H9 (cell line): ENCODE data around the gene FN3KRP. TPM values are rescaled to one million over a fixed set of nuclear protein-coding genes. Genes with fewer than 3 reads are reported as not detected.

Experiments used
- DNase-seq: peaks from one replicate; pipeline ENCODE4 v3.0.0-alpha.2; 2017
- H2AFZ ChIP-seq: one replicate; pipeline ENCODE4 v1.6.1; 2013; ENCODE audit warnings: mild to moderate bottlenecking, low read length, control low read depth, moderate library complexity
- H2AK5ac ChIP-seq: 2 replicates; pipeline ENCODE4 v1.6.1; 2013; ENCODE audit warnings: low read length, control low read depth, mixed read lengths; ENCODE audit not compliant: insufficient read length
- H2BK120ac ChIP-seq: one replicate; pipeline ENCODE4 v1.6.1; 2013; ENCODE audit warnings: low read depth, mild to moderate bottlenecking, low read length, control low read depth, inconsistent platforms; ENCODE audit not compliant: poor library complexity, severe bottlenecking
- H2BK12ac ChIP-seq: 2 replicates; pipeline ENCODE4 v1.6.1; 2013; ENCODE audit warnings: low read length, control low read depth, mixed read lengths, low read depth; ENCODE audit not compliant: insufficient read length
- H2BK15ac ChIP-seq: 2 replicates; pipeline ENCODE4 v1.6.1; 2013; ENCODE audit warnings: low read depth, low read length, control low read depth
- H2BK20ac ChIP-seq: one replicate; pipeline ENCODE4 v1.6.1; 2013; ENCODE audit warnings: low read depth, mild to moderate bottlenecking, low read length, control low read depth, inconsistent platforms; ENCODE audit not compliant: poor library complexity, severe bottlenecking
- H2BK5ac ChIP-seq: 2 replicates; pipeline ENCODE4 v1.6.1; 2013; ENCODE audit warnings: low read length, control low read depth, mixed read lengths; ENCODE audit not compliant: insufficient read length
- H3K14ac ChIP-seq: 2 replicates; pipeline ENCODE4 v1.6.1; 2013; ENCODE audit warnings: low read length, control low read depth; ENCODE audit not compliant: insufficient read depth
- H3K18ac ChIP-seq: 2 replicates; pipeline ENCODE4 v1.6.1; 2013; ENCODE audit warnings: low read depth, mild to moderate bottlenecking, mixed read lengths, low read length, control low read depth; ENCODE audit not compliant: insufficient read length
- H3K23ac ChIP-seq: 2 replicates; pipeline ENCODE4 v1.6.1; 2013; ENCODE audit warnings: low read length, control low read depth, mixed read lengths, low read depth; ENCODE audit not compliant: insufficient read length
- H3K23me2 ChIP-seq: 2 replicates; pipeline ENCODE4 v1.6.1; 2013; ENCODE audit warnings: low read depth, mild to moderate bottlenecking, mixed read lengths, low read length, control low read depth; ENCODE audit not compliant: insufficient read length, poor library complexity, severe bottlenecking
- H3K27ac ChIP-seq: 2 replicates; pipeline ENCODE4 v1.5.1; 2013; ENCODE audit warnings: low read length, control low read depth, mixed read lengths, low read depth; ENCODE audit not compliant: insufficient read length
- H3K27me3 ChIP-seq: 2 replicates; pipeline ENCODE4 v1.6.1; 2013; ENCODE audit warnings: low read length, control low read depth, inconsistent platforms; ENCODE audit not compliant: insufficient read depth
- H3K4ac ChIP-seq: 2 replicates; pipeline ENCODE4 v1.6.1; 2013; ENCODE audit warnings: low read depth, mild to moderate bottlenecking, control low read depth, inconsistent platforms, low read length, moderate library complexity
- H3K4me1 ChIP-seq: 2 replicates; pipeline ENCODE4 v1.6.1; 2013; ENCODE audit warnings: low read length, control low read depth, inconsistent platforms; ENCODE audit not compliant: insufficient read depth
- H3K4me2 ChIP-seq: 2 replicates; pipeline ENCODE4 v1.6.1; 2013; ENCODE audit warnings: low read length, control low read depth, mixed read lengths; ENCODE audit not compliant: insufficient read length, insufficient read depth
- H3K56ac ChIP-seq: 2 replicates; pipeline ENCODE4 v1.6.1; 2013; ENCODE audit warnings: low read depth, mild to moderate bottlenecking, mixed read lengths, low read length, control low read depth; ENCODE audit not compliant: insufficient read length
- H3K79me1 ChIP-seq: 2 replicates; pipeline ENCODE4 v1.6.1; 2013; ENCODE audit warnings: low read depth, mild to moderate bottlenecking, moderate library complexity, low read length, control low read depth, inconsistent platforms; ENCODE audit not compliant: insufficient read depth, poor library complexity, severe bottlenecking
- H3K79me2 ChIP-seq: 2 replicates; pipeline ENCODE4 v1.6.1; 2013; ENCODE audit warnings: low read length, control low read depth, inconsistent platforms; ENCODE audit not compliant: insufficient read depth
- H3K9ac ChIP-seq: 2 replicates; pipeline ENCODE4 v1.6.1; 2013; ENCODE audit warnings: low read length, control low read depth, mixed read lengths; ENCODE audit not compliant: insufficient read length; ENCODE audit errors: extremely low read depth
- H3K9me3 ChIP-seq: one replicate; pipeline ENCODE4 v1.6.1; 2013; ENCODE audit warnings: low read depth, low read length, inconsistent platforms; ENCODE audit not compliant: control insufficient read depth
- H3T11ph ChIP-seq: one replicate; pipeline ENCODE4 v1.6.1; 2013; ENCODE audit warnings: mild to moderate bottlenecking, low read length, control low read depth, inconsistent platforms
- H4K20me1 ChIP-seq: one replicate; pipeline ENCODE4 v1.6.1; 2013; ENCODE audit not compliant: control insufficient read depth, insufficient read length, insufficient read depth
- H4K5ac ChIP-seq: 2 replicates; pipeline ENCODE4 v1.6.1; 2013; ENCODE audit warnings: low read depth, mild to moderate bottlenecking, mixed read lengths, low read length, control low read depth; ENCODE audit not compliant: insufficient read length
- H4K8ac ChIP-seq: replicated peaks from 2 replicates; pipeline ENCODE4 v1.6.1; 2013; ENCODE audit warnings: low read length, control low read depth, mixed read lengths, low read depth; ENCODE audit not compliant: insufficient read length
- H4K91ac ChIP-seq: 2 replicates; pipeline ENCODE4 v1.6.1; 2013; ENCODE audit warnings: low read depth, mild to moderate bottlenecking, moderate library complexity, mixed read lengths, low read length, control low read depth; ENCODE audit not compliant: insufficient read length
- H3K27ac Mint-ChIP-seq, 3 experiments: 2 replicates in 2 of 3; 3 replicates in 1 of 3; pipeline ENCODE4 v1.8.0; 2020 to 2021; ENCODE audit warnings: mixed read lengths in 3 of 3, mild to moderate bottlenecking in 1 of 3, moderate library complexity in 1 of 3
- H3K27me3 Mint-ChIP-seq: 2 replicates; pipeline ENCODE4 v1.8.0; 2021; ENCODE audit warnings: low read depth, mild to moderate bottlenecking, moderate library complexity, mixed read lengths
- H3K36me3 Mint-ChIP-seq, 3 experiments: 2 replicates in 2 of 3; 3 replicates in 1 of 3; pipeline ENCODE4 v1.8.0; 2020 to 2021; ENCODE audit warnings: low read depth in 3 of 3, mixed read lengths in 3 of 3; ENCODE audit not compliant: insufficient read depth in 1 of 3
- H3K4me1 Mint-ChIP-seq, 2 experiments: 2 replicates each; pipeline ENCODE4 v1.8.0; 2020; ENCODE audit warnings: mixed read lengths in 2 of 2
- H3K4me3 Mint-ChIP-seq, 2 experiments: 2 replicates in 1 of 2; 3 replicates in 1 of 2; pipeline ENCODE4 v1.8.0; 2020 to 2021; ENCODE audit warnings: mild to moderate bottlenecking in 2 of 2, mixed read lengths in 2 of 2, moderate library complexity in 1 of 2
- H3K9me3 Mint-ChIP-seq, 2 experiments: 2 replicates in 1 of 2; 3 replicates in 1 of 2; pipeline ENCODE4 v1.8.0; 2020; ENCODE audit warnings: mild to moderate bottlenecking in 2 of 2, mixed read lengths in 2 of 2, moderate library complexity in 1 of 2
- CTCF ChIP-seq: fragments of 200-600 bp; sonication (generic); conservative IDR thresholded peaks from 3 replicates; pipeline ENCODE4 v1.8.0; 2021; ENCODE audit warnings: antibody characterized with exemption, mild to moderate bottlenecking
- WGBS: extraction: QIAGEN DNeasy Blood & Tissue Kit; methylation state at CpG from one replicate; pipeline ENCODE4 v1.1.7; 2013; ENCODE audit warnings: missing lambda C conversion rate, low lambda C conversion rate, mixed read lengths; ENCODE audit not compliant: insufficient read length; ENCODE audit errors: extremely low coverage; 5-methylcytosine and 5-hydroxymethylcytosine counted together
- total RNA-seq: library from RNA; stranded (reverse); gene quantifications from 2 replicates; pipeline ENCODE4 v1.2.1, GENCODE V29; 2021

Gene FN3KRP
- total RNA-seq, 1 experiment from 2014 or later = 32.9 TPM

DNA sequence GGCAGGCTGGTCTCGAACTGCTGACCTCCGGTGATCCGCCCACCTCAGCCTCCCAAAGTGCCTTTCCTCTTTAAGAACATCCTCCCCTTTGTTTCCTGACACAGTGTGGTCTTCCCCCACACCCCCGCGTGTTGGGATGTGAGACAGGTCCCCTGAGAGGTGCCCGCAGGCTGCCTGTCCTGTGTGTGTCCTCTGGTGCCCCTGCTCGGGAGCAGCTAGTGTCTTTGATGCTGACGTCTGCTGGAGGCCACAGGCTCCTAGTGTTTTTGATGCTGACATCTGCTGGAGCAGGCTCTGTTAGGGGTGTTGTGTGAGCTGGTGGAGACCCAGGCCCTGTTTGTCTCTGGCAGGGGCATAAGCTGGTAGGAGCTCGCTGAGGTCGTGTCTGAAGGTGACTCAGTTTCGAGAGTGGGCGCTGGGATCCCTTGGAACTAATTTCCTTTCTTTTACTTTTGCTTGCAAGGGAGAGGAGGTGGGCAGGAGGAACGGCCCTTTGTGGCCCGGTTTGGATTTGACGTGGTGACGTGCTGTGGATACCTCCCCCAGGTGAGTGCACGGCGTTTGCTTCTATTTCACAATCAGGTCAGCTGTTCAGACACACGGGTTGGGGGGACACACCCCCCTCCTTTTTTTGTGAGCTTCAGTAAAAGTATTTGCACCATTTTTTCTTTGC, 6.0 kb downstream of the FN3KRP start:
- Mint-ChIP-seq H3K36me3 (peaks cover 13 to 54% (median 54%) of the 10 kb centered on the region in 3 experiments; a peak in 6 of 7 replicates), H3K27ac (peak overlapping the region; percentile 55 to 74 (median 71); a peak in 4 of 7 replicates), H3K4me1 (peaks cover 5 to 6% of the 10 kb centered on the region in 2 experiments), H3K9me3 (no peaks in the 10 kb centered on the region), H3K27me3 (no peaks in the 10 kb centered on the region), H3K4me3 (no peak overlapping the region)
- no peak overlapping the region for H2BK15ac ChIP-seq
- no peak overlapping the region for H3K9ac ChIP-seq
- no peak overlapping the region for H2BK120ac ChIP-seq
- H3K18ac ChIP-seq = no peak overlapping the region
- no peaks in the 10 kb centered on the region for H3K79me1 ChIP-seq
- H3K23me2 ChIP-seq = no peaks in the 10 kb centered on the region
- no peak for DNase-seq
- no peak overlapping the region for H4K5ac ChIP-seq
- no peak overlapping the region for H3K56ac ChIP-seq
- H3K9me3 ChIP-seq = no peaks in the 10 kb centered on the region
- H3K23ac ChIP-seq = no peak overlapping the region
- H4K8ac ChIP-seq = no peak overlapping the region
- no peaks in the 10 kb centered on the region; the same call in 1 of the 2 replicates for H3K27me3 ChIP-seq
- H3K4ac ChIP-seq = no peak overlapping the region
- H3K14ac ChIP-seq = no peak overlapping the region
- H2AFZ ChIP-seq = no peak overlapping the region
- no peak overlapping the region for H2BK5ac ChIP-seq
- H2BK12ac ChIP-seq = no peak overlapping the region
- no peak overlapping the region for H2BK20ac ChIP-seq
- H2AK5ac ChIP-seq = no peak overlapping the region
- no peak overlapping the region for H3K4me2 ChIP-seq
- H3T11ph ChIP-seq = no peak overlapping the region
- H3K79me2 ChIP-seq = 0 out of 2 replicates have a peak, but pooled peaks cover 2% of the 10 kb centered on the region
- peaks cover 2% of the 10 kb centered on the region for H4K20me1 ChIP-seq
- no peak overlapping the region for H4K91ac ChIP-seq
- H3K4me1 ChIP-seq = no peaks in the 10 kb centered on the region
- no CpG with 5 or more reads among the region's 19 CpGs for WGBS
- no peak overlapping the region for H3K27ac ChIP-seq
- TF ChIP-seq CTCF = no peak
